IMR-90 (cell line): ENCODE measurements around the gene GALNT16. TPM values are rescaled to one million over a fixed set of nuclear protein-coding genes. Genes with fewer than 3 reads are reported as not detected.

Experiments
- ATAC-seq: fragments of 200-7000 bp; cut with Tn5 transposase; 2 replicates; pipeline ENCODE4 v1.9.1; 2020; ENCODE audit warnings: low read depth, mild to moderate bottlenecking, moderate library complexity
- BruUV-seq: library from RNA; stranded (reverse); fragments of 400-500 nt; replicated peaks from 2 replicates; lab custom pipeline; 2021; lab: Mats Ljungman, UMichigan
- CTCF ChIA-PET: fragments of 300-600 bp; formaldehyde crosslinking; extraction: SDS; loops from one replicate; lab custom pipeline; 2021; ENCODE audit warnings: antibody characterized with exemption; lab: Yijun Ruan, JAX
- POLR2A ChIA-PET: fragments of 300-600 bp; sonication (Branson Sonifier 250); formaldehyde crosslinking; loops from one replicate; lab custom pipeline; 2022; ENCODE audit warnings: antibody characterized with exemption; ENCODE audit not compliant: unreplicated experiment; lab: Charles Lee
- DNase-seq: peaks from one replicate; pipeline ENCODE4 v3.0.0; 2013
- H2AFZ ChIP-seq: replicated peaks from 2 replicates; pipeline ENCODE3; 2013; ENCODE audit warnings: low read length, mild to moderate bottlenecking; ENCODE audit not compliant: poor library complexity
- H2AK5ac ChIP-seq: 2 replicates; pipeline ENCODE4 v1.6.1; 2013; ENCODE audit warnings: low read depth, low read length, inconsistent platforms
- H2AK9ac ChIP-seq: replicated peaks from 2 replicates; pipeline ENCODE3; 2013; ENCODE audit warnings: mild to moderate bottlenecking, low read depth, low read length, moderate library complexity; ENCODE audit not compliant: poor library complexity
- H2BK120ac ChIP-seq: 2 replicates; pipeline ENCODE4 v1.6.1; 2013; ENCODE audit warnings: low read depth, low read length, inconsistent platforms
- H2BK15ac ChIP-seq: 3 replicates; pipeline ENCODE4 v1.6.1; 2013; ENCODE audit warnings: low read depth, low read length, inconsistent platforms
- H2BK20ac ChIP-seq: 2 replicates; pipeline ENCODE4 v1.6.1; 2013; ENCODE audit warnings: low read depth, mild to moderate bottlenecking, inconsistent platforms, low read length, moderate library complexity
- H2BK5ac ChIP-seq: 2 replicates; pipeline ENCODE4 v1.6.1; 2013; ENCODE audit warnings: mild to moderate bottlenecking, low read depth, low read length, inconsistent platforms; ENCODE audit not compliant: poor library complexity, severe bottlenecking
- H3K14ac ChIP-seq: replicated peaks from 2 replicates; pipeline ENCODE4 v1.6.1; 2013; ENCODE audit warnings: low read depth, low read length, inconsistent platforms
- H3K18ac ChIP-seq: 2 replicates; pipeline ENCODE4 v1.6.1; 2013; ENCODE audit warnings: low read depth, low read length, control low read depth
- H3K23ac ChIP-seq: 2 replicates; pipeline ENCODE4 v1.6.1; 2013; ENCODE audit warnings: low read depth, low read length, inconsistent platforms
- H3K27ac ChIP-seq: 2 replicates; pipeline ENCODE4 v1.5.1; 2013; ENCODE audit warnings: mild to moderate bottlenecking, control low read depth, low read length; ENCODE audit not compliant: insufficient read depth
- H3K27me3 ChIP-seq: 2 replicates; pipeline ENCODE4 v1.6.1; 2013; ENCODE audit warnings: low read length; ENCODE audit not compliant: control insufficient read depth, insufficient read depth
- H3K36me3 ChIP-seq: 2 replicates; pipeline ENCODE4 v1.6.1; 2013; ENCODE audit warnings: low read length, mixed read lengths; ENCODE audit not compliant: control insufficient read depth, insufficient read depth
- H3K4ac ChIP-seq: 2 replicates; pipeline ENCODE4 v1.6.1; 2013; ENCODE audit warnings: low read depth, low read length, inconsistent platforms
- H3K4me1 ChIP-seq: 2 replicates; pipeline ENCODE4 v1.6.1; 2013; ENCODE audit warnings: low read length, mixed read lengths; ENCODE audit not compliant: control insufficient read depth, insufficient read depth
- H3K4me2 ChIP-seq: 2 replicates; pipeline ENCODE4 v1.6.1; 2013; ENCODE audit warnings: low read depth, mild to moderate bottlenecking, control low read depth, low read length, moderate library complexity
- H3K4me3 ChIP-seq: 2 replicates; pipeline ENCODE4 v1.5.1; 2013; ENCODE audit warnings: low read depth, mild to moderate bottlenecking, control low read depth, low read length, moderate library complexity; ENCODE audit not compliant: insufficient read depth
- H3K56ac ChIP-seq: 2 replicates; pipeline ENCODE4 v1.6.1; 2013; ENCODE audit warnings: low read length, inconsistent platforms; ENCODE audit not compliant: insufficient read depth; ENCODE audit errors: extremely low read depth
- H3K79me1 ChIP-seq, 2 experiments: 2 replicates each; pipeline ENCODE4 v1.6.1; 2013; ENCODE audit warnings: low read length in 2 of 2, inconsistent platforms in 1 of 2, low read depth in 1 of 2
- H3K9ac ChIP-seq: 2 replicates; pipeline ENCODE4 v1.6.1; 2013; ENCODE audit warnings: low read depth, low read length, control low read depth
- H3K9me1 ChIP-seq: 2 replicates; pipeline ENCODE4 v1.6.1; 2013; ENCODE audit warnings: low read length, inconsistent platforms; ENCODE audit not compliant: insufficient read depth
- H3K9me3 ChIP-seq: 2 replicates; pipeline ENCODE4 v1.6.1; 2013; ENCODE audit warnings: low read length; ENCODE audit not compliant: control insufficient read depth, insufficient read depth
- H4K20me1 ChIP-seq: 2 replicates; pipeline ENCODE4 v1.6.1; 2013; ENCODE audit warnings: low read length, inconsistent platforms; ENCODE audit not compliant: insufficient read depth
- H4K5ac ChIP-seq: 2 replicates; pipeline ENCODE4 v1.6.1; 2013; ENCODE audit warnings: mild to moderate bottlenecking, low read depth, low read length, control low read depth
- H4K8ac ChIP-seq, 2 experiments: 2 replicates each; pipeline ENCODE4 v1.6.1; 2013; ENCODE audit warnings: low read depth in 2 of 2, low read length in 2 of 2, control low read depth in 1 of 2, inconsistent platforms in 1 of 2
- H4K91ac ChIP-seq: 2 replicates; pipeline ENCODE4 v1.6.1; 2013; ENCODE audit warnings: low read depth, low read length, inconsistent platforms; ENCODE audit not compliant: insufficient read depth
- MAZ ChIP-seq: IDR thresholded peaks from 2 replicates; pipeline ENCODE4 v1.6.1; 2012; ENCODE audit warnings: low read depth, mild to moderate bottlenecking, low read length, improper control_type of control experiment, moderate library complexity, borderline replicate concordance
- NFE2L2 ChIP-seq: fragments of 150-350 bp; IDR thresholded peaks from 2 replicates; pipeline ENCODE4 v1.6.1; 2016; ENCODE audit warnings: low read depth, mild to moderate bottlenecking, low read length
- RAD21 ChIP-seq: IDR thresholded peaks from 2 replicates; pipeline ENCODE4 v1.6.1; 2012; ENCODE audit warnings: low read length, improper control_type of control experiment
- RCOR1 ChIP-seq: IDR thresholded peaks from 2 replicates; pipeline ENCODE4 v1.6.1; 2012; ENCODE audit warnings: mild to moderate bottlenecking, low read length, improper control_type of control experiment; ENCODE audit not compliant: insufficient replicate concordance
- SMC3 ChIP-seq: fragments of 150-350 bp; IDR thresholded peaks from 2 replicates; pipeline ENCODE4 v1.6.1; 2016; ENCODE audit warnings: low read depth, mild to moderate bottlenecking, antibody characterized with exemption, low read length, moderate library complexity
- WGBS, 2 experiments: methylation state at CpG; one replicate each; pipeline versions ENCODE4 v1.1.5 to v1.1.7; 2013; ENCODE audit warnings: missing lambda C conversion rate in 2 of 2; ENCODE audit not compliant: insufficient read length in 1 of 2; ENCODE audit errors: extremely low coverage in 2 of 2; 5-methylcytosine and 5-hydroxymethylcytosine counted together
- dilution Hi-C: fragments of 300-500 bp; cut with HindIII; formaldehyde crosslinking; loops from one replicate; pipeline ENCODE4 v1.14.3; 2018; ENCODE audit warnings: low sequenced_read_pairs; ENCODE audit not compliant: unreplicated experiment
- in situ Hi-C: fragments of 300-500 bp; cut with MboI; formaldehyde crosslinking; loops from 3 replicates; pipeline ENCODE4 v1.14.3; 2019; ENCODE audit warnings: low sequenced_read_pairs, inconsistent platforms, mixed read lengths
- intact Hi-C: fragments of 100-400 bp; cut with micrococcal nuclease; formaldehyde crosslinking; loops from 2 replicates; pipeline ENCODE4 v1.10.0; 2022
- polyA plus RNA-seq, 3 experiments: library from polyadenylated mRNA; depleted of rRNA; stranded (reverse); fragments of >200 nt; gene quantifications; 2 replicates each; pipeline ENCODE4 v1.2.3, GENCODE V29; 2012; ENCODE audit warnings: low replicate concordance in 1 of 3
- total RNA-seq: library from RNA; depleted of rRNA; stranded (reverse); fragments of >200 nt; gene quantifications from 2 replicates; pipeline ENCODE4 v1.2.3, GENCODE V29; 2012

Gene GALNT16
- total and polyA plus RNA-seq, 2 of the 4 experiments (the other 2 are of a cell fraction): 0.36 to 1.5 TPM

GRCh38 chr14:69268763-69269162 lies 8.8 kb downstream of the GALNT16 start:
- no peak overlapping the region for H3K4me3 ChIP-seq
- no peak overlapping the region for H2AK9ac ChIP-seq
- no peak overlapping the region for H3K4me2 ChIP-seq
- H3K9me3 ChIP-seq: no peaks in the 10 kb centered on the region
- ChIA-PET CTCF (no interaction called here), POLR2A (no interaction called here)
- H3K14ac ChIP-seq: peak overlapping the region; percentile 69
- H3K36me3 ChIP-seq: no peaks in the 10 kb centered on the region
- H3K4me1 ChIP-seq: peaks cover 10% of the 10 kb centered on the region
- H3K56ac ChIP-seq: no peak overlapping the region
- H4K5ac ChIP-seq: no peak overlapping the region
- ATAC-seq (peak; percentile 68), DNase-seq (peak; percentile 61)
- intact Hi-C loops (loop anchor here (5.0 kb wide), 1 partner anchor 49 kb away; no protein-coding TSS in a partner anchor), in situ Hi-C loops (loop anchor here (25.0 kb wide), 1 partner anchor 469 kb away; no protein-coding TSS in a partner anchor), dilution Hi-C loops (no loop called here)
- H3K23ac ChIP-seq: no peak overlapping the region; the same call in 1 of the 2 replicates
- H4K8ac ChIP-seq: peak overlapping the region in 1 of 2 experiments; percentile 57; a peak in 2 of 4 replicates
- H3K18ac ChIP-seq: no peak overlapping the region
- peaks cover 0 to 4% of the 10 kb centered on the region in 2 experiments; a peak in 1 of 4 replicates for H3K79me1 ChIP-seq
- peak overlapping the region; percentile 90 for H2AFZ ChIP-seq
- H3K27me3 ChIP-seq: peaks cover 7% of the 10 kb centered on the region
- H3K9ac ChIP-seq: no peak overlapping the region
- H2BK120ac ChIP-seq: peak overlapping the region; percentile 64; the same call in 1 of the 2 replicates
- H3K27ac ChIP-seq: no peak overlapping the region
- WGBS, 2 experiments: 50% methylated on average over 2 of the region's 4 CpGs; no CpG with 5 or more reads in 1 of the 2 experiments
- H4K20me1 ChIP-seq: no peaks in the 10 kb centered on the region
- H2AK5ac ChIP-seq: peak overlapping the region; percentile 53; the same call in 1 of the 2 replicates
- H2BK5ac ChIP-seq: peak overlapping the region; percentile 93
- H3K9me1 ChIP-seq: peaks cover 28% of the 10 kb centered on the region
- no peak overlapping the region for H4K91ac ChIP-seq
- H2BK20ac ChIP-seq: no peak overlapping the region
- no peak for TF ChIP-seq SMC3
- no peak for TF ChIP-seq RAD21
- no peak for TF ChIP-seq NFE2L2
- no peak for TF ChIP-seq RCOR1
- TF ChIP-seq MAZ: no peak
- BruUV-seq: no TSS peak
- H2BK15ac ChIP-seq: no peak overlapping the region
- H3K4ac ChIP-seq: peak overlapping the region; percentile 65; the same call in 1 of the 2 replicates
